Transverse colon (tissue), 4 donors: ENCODE measurements around the gene COMMD1. TPM values are rescaled to one million over a fixed set of nuclear protein-coding genes. Genes with fewer than 3 reads are reported as not detected.
"Not testable (repeated sequence)": the region's sequence is repeated elsewhere in the genome, so short reads cannot be mapped to it uniquely, and the experiment has no call there.

ENCODE experiments used
- DNase-seq: peaks from one replicate; pipeline ENCODE4 v3.0.0-alpha.2; 2019
- H3K27ac ChIP-seq, 4 donors: fragments of 200-600 bp; sonication (generic); 2 replicates each; pipeline ENCODE4 v1.5.1; 2016 to 2018; ENCODE audit warnings: inconsistent platforms in 4 of 4
- H3K27me3 ChIP-seq: fragments of 200-600 bp; sonication (generic); 2 replicates; pipeline ENCODE4 v1.5.1; 2017; ENCODE audit warnings: inconsistent platforms
- H3K36me3 ChIP-seq, 4 donors: fragments of 200-600 bp; sonication (generic); 2 replicates each; pipeline ENCODE4 v1.5.1; 2017 to 2019; ENCODE audit warnings: inconsistent platforms in 4 of 4
- H3K4me1 ChIP-seq, 4 donors: fragments of 200-600 bp; sonication (generic); 2 replicates each; pipeline ENCODE4 v1.5.1; 2017 to 2020; ENCODE audit warnings: inconsistent platforms in 4 of 4
- H3K4me3 ChIP-seq, 4 donors: fragments of 200-600 bp; sonication (generic); 1 replicate in 1 of 4; 2 replicates in 3 of 4; pipeline versions ENCODE4 v1.5.1 to v1.6.1; 2017 to 2019; ENCODE audit warnings: inconsistent platforms in 4 of 4
- H3K9me3 ChIP-seq, 2 donors: fragments of 200-600 bp; sonication (generic); 2 replicates each; pipeline ENCODE4 v1.5.1; 2017 to 2019; ENCODE audit warnings: inconsistent platforms in 2 of 2
- EP300 ChIP-seq: sonication (generic); formaldehyde crosslinking; IDR thresholded peaks from one replicate; pipeline ENCODE4 v1.6.1; 2017; ENCODE audit warnings: antibody characterized with exemption, low read depth
- POLR2A ChIP-seq: fragments of 450-650 bp; IDR thresholded peaks from one replicate; pipeline ENCODE4 v1.6.1; 2016; ENCODE audit warnings: antibody characterized with exemption, mild to moderate bottlenecking, moderate library complexity
- POLR2AphosphoS5 ChIP-seq, 3 donors: sonication (generic); formaldehyde crosslinking; IDR thresholded peaks; one replicate each; pipeline ENCODE4 v1.6.1; 2016; ENCODE audit warnings: antibody characterized with exemption in 3 of 3
- WGBS, 2 donors: methylation state at CpG; one replicate each; pipeline ENCODE4 v1.1.5; 2018; ENCODE audit warnings: low coverage in 1 of 2; 5-methylcytosine and 5-hydroxymethylcytosine counted together
- in situ Hi-C, 4 donors: fragments of 200-750 bp; cut with MboI; loops; one replicate each; pipeline versions ENCODE4 v1.15.0 to v1.15.1; 2017; ENCODE audit warnings: low sequenced_read_pairs in 3 of 4, low pct_ligation_motif_present in 1 of 4, low pct_unique_long_range_greater_than_20kb in 1 of 4
- intact Hi-C: fragments of 100-400 bp; cut with DNase I; formaldehyde crosslinking; loops from one replicate; pipeline ENCODE4 v1.15.1; 2023; ENCODE audit warnings: low total_unique reads
- total RNA-seq, 4 donors: library from RNA; depleted of rRNA; stranded (reverse); fragments of >200 nt; gene quantifications; one replicate each; pipeline ENCODE4 v1.1.0, GENCODE V29; 2016
- TF ChIP-seq, protein P1 (sequence below), 5 experiments: fragments of 200-600 bp in 3 of 5; fragments of 450-650 bp in 2 of 5; sonication (generic) in 3 of 5; IDR thresholded peaks; 1 replicate in 2 of 5; 2 replicates in 3 of 5; pipeline ENCODE4 v1.5.1; 2016 to 2017; ENCODE audit warnings: antibody characterized with exemption in 5 of 5, inconsistent platforms in 3 of 5, mild to moderate bottlenecking in 2 of 5, moderate library complexity in 1 of 5

The COMMD1 gene
- total RNA-seq, 4 donors from 2014 or later, result 28.9 to 61.0 (median 36.8) TPM

DNA sequence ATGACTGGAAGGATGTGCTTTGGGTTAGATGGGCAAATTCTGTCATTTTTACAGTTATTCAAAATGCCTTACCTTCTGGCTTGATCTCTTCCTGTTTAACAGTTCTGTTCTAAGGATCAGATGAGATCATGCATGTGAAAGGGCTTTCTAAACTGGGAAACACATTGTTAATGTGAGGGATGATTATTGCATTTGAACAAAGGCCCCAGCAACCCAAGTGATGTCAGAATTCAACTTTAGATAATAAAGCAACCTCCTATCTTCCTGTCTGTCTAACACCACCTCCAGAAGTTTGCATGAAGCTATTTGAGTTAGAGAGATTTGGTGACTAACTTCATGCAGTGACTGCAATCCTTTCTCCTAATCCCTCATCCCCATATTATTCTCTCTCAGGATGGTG lies 212.7 kb downstream of the COMMD1 start:
- no peak for DNase-seq
- no peaks in the 10 kb centered on the region for H3K9me3 ChIP-seq
- in situ Hi-C loops, result no loop called here
- no peak overlapping the region for H3K27ac ChIP-seq
- TF ChIP-seq, protein P1, sequence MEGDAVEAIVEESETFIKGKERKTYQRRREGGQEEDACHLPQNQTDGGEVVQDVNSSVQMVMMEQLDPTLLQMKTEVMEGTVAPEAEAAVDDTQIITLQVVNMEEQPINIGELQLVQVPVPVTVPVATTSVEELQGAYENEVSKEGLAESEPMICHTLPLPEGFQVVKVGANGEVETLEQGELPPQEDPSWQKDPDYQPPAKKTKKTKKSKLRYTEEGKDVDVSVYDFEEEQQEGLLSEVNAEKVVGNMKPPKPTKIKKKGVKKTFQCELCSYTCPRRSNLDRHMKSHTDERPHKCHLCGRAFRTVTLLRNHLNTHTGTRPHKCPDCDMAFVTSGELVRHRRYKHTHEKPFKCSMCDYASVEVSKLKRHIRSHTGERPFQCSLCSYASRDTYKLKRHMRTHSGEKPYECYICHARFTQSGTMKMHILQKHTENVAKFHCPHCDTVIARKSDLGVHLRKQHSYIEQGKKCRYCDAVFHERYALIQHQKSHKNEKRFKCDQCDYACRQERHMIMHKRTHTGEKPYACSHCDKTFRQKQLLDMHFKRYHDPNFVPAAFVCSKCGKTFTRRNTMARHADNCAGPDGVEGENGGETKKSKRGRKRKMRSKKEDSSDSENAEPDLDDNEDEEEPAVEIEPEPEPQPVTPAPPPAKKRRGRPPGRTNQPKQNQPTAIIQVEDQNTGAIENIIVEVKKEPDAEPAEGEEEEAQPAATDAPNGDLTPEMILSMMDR (IDR thresholded peaks at IDR 0.05), result no peak
- TF ChIP-seq EP300, result no peak
- TF ChIP-seq POLR2AphosphoS5 (IDR thresholded peaks at IDR 0.05), result no peak
- no peak for TF ChIP-seq POLR2A
- intact Hi-C loops, result no loop called here
- no peaks in the 10 kb centered on the region for H3K27me3 ChIP-seq
- peaks cover 0 to 11% (median 0%) of the 10 kb centered on the region in 4 donors for H3K4me1 ChIP-seq
- H3K36me3 ChIP-seq, result no peaks in the 10 kb centered on the region
- no peak overlapping the region for H3K4me3 ChIP-seq

DNA sequence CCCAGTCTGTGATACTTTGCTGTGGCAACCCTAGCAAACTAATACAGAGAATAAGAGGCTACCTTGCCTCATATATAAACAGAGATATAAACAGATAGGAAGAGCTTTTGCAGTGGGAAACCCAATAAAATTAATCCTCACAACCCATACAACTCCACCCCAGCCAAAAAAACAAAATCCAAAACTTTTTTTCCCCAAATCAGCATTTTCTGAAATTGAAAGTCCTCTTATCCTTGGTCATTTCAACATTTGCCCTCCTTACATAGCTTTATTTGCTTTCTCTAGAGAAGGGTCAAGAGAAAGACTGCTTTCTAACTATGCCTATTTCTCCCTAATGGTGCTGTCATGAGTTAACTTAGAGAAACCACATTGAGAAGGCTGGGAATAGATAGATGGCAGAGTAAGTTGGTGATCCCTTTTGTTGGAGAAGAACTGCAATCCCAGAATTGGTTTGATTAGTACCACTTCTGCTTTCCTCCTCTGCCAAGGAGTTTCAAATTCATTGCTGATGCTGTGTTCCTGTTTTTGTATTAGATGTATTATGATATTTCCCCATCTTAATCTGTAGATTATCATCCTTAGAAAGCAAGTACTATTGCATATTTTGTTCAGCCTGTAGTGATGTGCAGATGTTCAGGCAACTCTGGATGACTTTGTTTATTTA lies 214.0 kb downstream of the COMMD1 start:
- no peak overlapping the region for H3K4me3 ChIP-seq
- H3K4me1 ChIP-seq, result peaks cover 0 to 11% (median 0%) of the 10 kb centered on the region in 4 donors
- H3K9me3 ChIP-seq, result no peaks in the 10 kb centered on the region
- no peak for DNase-seq
- TF ChIP-seq EP300 (no peak), POLR2AphosphoS5 (IDR thresholded peaks at IDR 0.05) (no peak), POLR2A (no peak)
- TF ChIP-seq, protein P1 (IDR thresholded peaks at IDR 0.05), result no peak
- no peaks in the 10 kb centered on the region for H3K27me3 ChIP-seq
- H3K36me3 ChIP-seq, result no peaks in the 10 kb centered on the region
- intact Hi-C loops, result no loop called here
- H3K27ac ChIP-seq, result no peak overlapping the region
- in situ Hi-C loops, result no loop called here

DNA sequence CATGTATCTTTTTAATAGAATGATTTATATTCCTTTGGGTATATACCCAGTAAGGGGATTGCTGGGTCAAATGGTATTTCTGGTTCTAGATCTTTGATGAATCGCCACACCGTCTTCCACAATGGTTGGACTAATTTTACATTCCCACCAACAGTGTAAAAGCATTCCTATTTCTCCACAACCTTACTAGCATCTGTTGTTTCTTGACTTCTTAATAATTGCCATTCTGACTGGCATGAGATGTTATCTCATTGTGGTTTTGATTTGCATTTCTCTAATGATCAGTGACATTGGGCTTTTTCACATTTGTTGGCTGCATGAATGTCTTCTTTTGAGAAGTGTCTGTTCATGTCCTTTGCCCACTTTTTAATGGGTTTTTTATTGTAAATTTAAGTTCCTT lies 220.8 kb downstream of the COMMD1 start:
- 98% methylated on average over 2 of the region's 2 CpGs; no CpG with 5 or more reads in 1 of the 2 donors for WGBS, 2 donors
- H3K4me3 ChIP-seq, intact Hi-C loops, H3K9me3 ChIP-seq, in situ Hi-C loops, H3K27me3 ChIP-seq, DNase-seq, H3K27ac ChIP-seq, H3K36me3 ChIP-seq: not testable (repeated sequence)
- H3K4me1 ChIP-seq, result peaks cover 0 to 11% (median 0%) of the 10 kb centered on the region in 4 donors

DNA sequence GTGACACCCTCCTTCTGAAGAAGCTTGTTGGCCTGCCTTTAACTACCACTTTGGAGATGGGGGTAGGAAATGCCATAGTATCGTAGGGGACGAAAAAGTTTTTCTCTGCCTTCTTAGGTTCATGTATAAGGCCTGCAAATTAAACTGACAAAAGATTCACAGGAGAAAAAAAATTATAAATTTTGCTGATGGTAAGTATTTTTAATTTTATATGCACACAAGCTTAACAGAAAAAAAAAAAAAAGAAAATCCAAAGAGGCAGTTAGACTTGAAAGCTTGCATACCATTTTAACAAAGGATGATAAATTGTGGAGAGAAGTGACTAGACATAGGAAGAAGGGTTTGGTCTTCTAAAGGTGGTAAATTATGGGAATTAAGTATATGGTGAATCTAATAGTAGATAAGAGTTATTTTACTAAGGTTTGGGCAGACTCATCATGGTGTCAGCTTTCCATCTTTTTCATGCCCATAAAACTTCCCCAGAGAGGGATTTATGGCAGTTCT lies 227.9 kb downstream of the COMMD1 start:
- intact Hi-C loops, result no loop called here

More for the DNA sequence above, 227.9 kb downstream of the COMMD1 start:
- 98 to 100% methylated on average over 2 of the region's 2 CpGs for WGBS, 2 donors
- H3K9me3 ChIP-seq, result no peaks in the 10 kb centered on the region
- H3K36me3 ChIP-seq, result no peaks in the 10 kb centered on the region
- no peak for DNase-seq
- H3K27me3 ChIP-seq, result no peaks in the 10 kb centered on the region
- no peak overlapping the region for H3K4me3 ChIP-seq
- TF ChIP-seq POLR2AphosphoS5 (IDR thresholded peaks at IDR 0.05), result no peak
- no peak for TF ChIP-seq EP300
- no peak for TF ChIP-seq POLR2A
- TF ChIP-seq, protein P1 (IDR thresholded peaks at IDR 0.05), result no peak
- in situ Hi-C loops, result no loop called here
- peaks cover 0 to 4% (median 0%) of the 10 kb centered on the region in 4 donors for H3K4me1 ChIP-seq
- H3K27ac ChIP-seq, result no peak overlapping the region
